ENCODE data around the gene KRTCAP3. TPM values are rescaled to one million over a fixed set of nuclear protein-coding genes. Genes with fewer than 3 reads are reported as not detected.

Gene KRTCAP3
- total RNA-seq, 1 experiment from 2014 or later, result 62.9 TPM

- ChIA-PET CTCF (interaction anchor here (0.7 kb wide), 1 partner anchor 963 kb away, joined by 3 read pairs; no protein-coding TSS in a partner anchor), POLR2A (ENCODE audit: unreplicated experiment) (interaction anchor here (0.6 kb wide), 1 partner anchor 34 kb away, joined by 3 read pairs; no protein-coding TSS in a partner anchor)
- Histone ChIP-seq H4K20me1 (ENCODE audit: insufficient read depth) (no peaks in the 10 kb centered on the region; the same call in 1 of the 2 replicates), H3K4me3 (peak overlapping the region; percentile 79), H2AFZ (peak overlapping the region; percentile 94), H3K79me2 (ENCODE audit: low read depth) (peaks cover 5% of the 10 kb centered on the region; the same call in 1 of the 2 replicates), H3F3A (ENCODE audit: insufficient read depth, low read depth) (peaks cover 59% of the 10 kb centered on the region), H3K4me1 (replicated peaks; ENCODE audit: insufficient read depth) (peaks cover 19% of the 10 kb centered on the region), H3K36me3 (ENCODE audit: low read depth) (peaks cover 4% of the 10 kb centered on the region; the same call in 1 of the 2 replicates), H3K27me3 (ENCODE audit: insufficient read depth, low read depth) (no peaks in the 10 kb centered on the region), H3K27ac (peak overlapping the region; percentile 63), H3K4me2 (peak overlapping the region; percentile 99), H3K9me2 (ENCODE audit: insufficient read depth) (no peaks in the 10 kb centered on the region), H3K9me3 (ENCODE audit: insufficient read depth, low read depth) (no peaks in the 10 kb centered on the region)
- TF ChIP-seq CTCF (conservative IDR thresholded peaks at IDR 0.05), result no peak
- no peak for TF ChIP-seq EZH2 (IDR thresholded peaks at IDR 0.05; ENCODE audit: low read depth)
- DNase-seq, result peak in 1 of 2 experiments; percentile 40
- BruUV-seq (replicated peaks), result no TSS peak
- intact Hi-C loops (cut with micrococcal nuclease; ENCODE audit: unreplicated experiment), result loop anchor here (1.0 to 10.0 kb wide), 4 partner anchors 35 to 212 kb away; partner anchors contain the start of gene IFT172
Measured at GRCh38 chr2:27442920-27443282, 720 bp downstream of the KRTCAP3 start.

DNA sequence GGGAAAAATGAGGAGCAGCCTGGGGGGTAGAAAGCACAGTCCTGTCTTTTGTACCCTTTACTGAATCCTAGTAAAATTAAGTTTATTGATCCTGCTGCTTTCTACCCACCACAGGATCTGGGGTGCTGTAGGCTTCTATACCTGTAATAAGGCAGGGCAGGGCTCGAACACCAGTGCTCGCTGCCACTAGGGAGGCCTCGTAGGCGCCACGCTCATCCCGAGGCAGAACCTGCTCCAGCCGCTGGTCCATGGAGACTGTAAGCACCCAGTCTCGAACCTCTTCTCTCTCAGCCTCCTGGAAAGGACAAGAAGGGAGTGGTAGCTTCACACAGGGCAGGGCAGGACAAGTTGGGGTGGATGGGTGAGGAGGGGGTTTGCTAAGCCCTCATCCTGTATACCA is 3.0 kb downstream of the KRTCAP3 start:
- H2AFZ ChIP-seq, result no peak overlapping the region
- ChIA-PET CTCF (no interaction called here), POLR2A (ENCODE audit: unreplicated experiment) (no interaction called here)
- DNase-seq, result no peak
- peaks cover 5% of the 10 kb centered on the region; the same call in 1 of the 2 replicates for H3K79me2 ChIP-seq (ENCODE audit: low read depth)
- no peak overlapping the region for H3K4me3 ChIP-seq
- H3K27ac ChIP-seq, result peak overlapping the region; percentile 70
- H3K4me1 ChIP-seq (replicated peaks; ENCODE audit: insufficient read depth), result peaks cover 19% of the 10 kb centered on the region
- peaks cover 4% of the 10 kb centered on the region; the same call in 1 of the 2 replicates for H3K36me3 ChIP-seq (ENCODE audit: low read depth)
- peaks cover 44% of the 10 kb centered on the region for H3F3A ChIP-seq (ENCODE audit: insufficient read depth, low read depth)
- H3K9me2 ChIP-seq (ENCODE audit: insufficient read depth), result no peaks in the 10 kb centered on the region
- H4K20me1 ChIP-seq (ENCODE audit: insufficient read depth), result no peaks in the 10 kb centered on the region; the same call in 1 of the 2 replicates
- TF ChIP-seq CTCF (conservative IDR thresholded peaks at IDR 0.05), result no peak
- H3K27me3 ChIP-seq (ENCODE audit: insufficient read depth, low read depth), result no peaks in the 10 kb centered on the region
- BruUV-seq (replicated peaks), result no TSS peak
- no peak overlapping the region for H3K4me2 ChIP-seq
- intact Hi-C loops (cut with micrococcal nuclease; ENCODE audit: unreplicated experiment), result loop anchor here (10.0 kb wide), 1 partner anchor 210 kb away; no protein-coding TSS in a partner anchor
- no peaks in the 10 kb centered on the region for H3K9me3 ChIP-seq (ENCODE audit: insufficient read depth, low read depth)

- POLR2A ChIA-PET (ENCODE audit: unreplicated experiment), result interaction anchor here (0.5 to 0.6 kb wide), 2 partner anchors 18 to 236 kb away, joined by 7 to 14 read pairs; no protein-coding TSS in a partner anchor
- Histone ChIP-seq H4K20me1 (ENCODE audit: insufficient read depth) (no peaks in the 10 kb centered on the region; the same call in 1 of the 2 replicates), H3K9me3 (ENCODE audit: insufficient read depth, low read depth) (no peaks in the 10 kb centered on the region), H3K9me2 (ENCODE audit: insufficient read depth) (no peaks in the 10 kb centered on the region), H3K27ac (peak overlapping the region; percentile 70), H3K36me3 (ENCODE audit: low read depth) (peaks cover 4% of the 10 kb centered on the region; the same call in 1 of the 2 replicates), H2AFZ (no peak overlapping the region), H3K4me3 (no peak overlapping the region), H3K79me2 (ENCODE audit: low read depth) (peaks cover 5% of the 10 kb centered on the region; the same call in 1 of the 2 replicates), H3K27me3 (ENCODE audit: insufficient read depth, low read depth) (no peaks in the 10 kb centered on the region), H3K4me1 (replicated peaks; ENCODE audit: insufficient read depth) (peaks cover 19% of the 10 kb centered on the region), H3F3A (ENCODE audit: insufficient read depth, low read depth) (peaks cover 40% of the 10 kb centered on the region), H3K4me2 (peak overlapping the region; percentile 45)
- intact Hi-C loops (cut with micrococcal nuclease; ENCODE audit: unreplicated experiment), result loop anchor here (1.0 to 10.0 kb wide), 2 partner anchors 183 to 209 kb away; no protein-coding TSS in a partner anchor
- no peak for TF ChIP-seq CTCF (conservative IDR thresholded peaks at IDR 0.05)
- no peak for TF ChIP-seq EZH2 (IDR thresholded peaks at IDR 0.05; ENCODE audit: low read depth)
- DNase-seq, result no peak
- CTCF ChIA-PET, result no interaction called here
- BruUV-seq (replicated peaks), result TSS peak; percentile 50
Measured at GRCh38 chr2:27445615-27446014, 3.4 kb downstream of the KRTCAP3 start.
